ENCODE results near the gene VPS13D. TPM values are rescaled to one million over a fixed set of nuclear protein-coding genes. Genes with fewer than 3 reads are reported as not detected.
"Not testable (repeated sequence)": the region's sequence is repeated elsewhere in the genome, so short reads cannot be mapped to it uniquely, and the experiment has no call there.

VPS13D gene
- total and polyA plus RNA-seq, 2 experiments from 2014 or later, result 9.7 to 35.7 TPM

GRCh38 chr1:12468323-12468722, 238.5 kb downstream of the VPS13D start:
- no peaks in the 10 kb centered on the region for H3K9me3 ChIP-seq (ENCODE audit: low read depth)
- peaks cover 46% of the 10 kb centered on the region for H3K4me1 ChIP-seq (ENCODE audit: low read depth)
- no peaks in the 10 kb centered on the region for H3K36me3 ChIP-seq
- H3K4me3 ChIP-seq, result no peak overlapping the region
- no peak for DNase-seq (ENCODE audit: low read depth in 1 of 2, low spot score in 1 of 2)
- no peak for TF ChIP-seq CTCF (IDR thresholded peaks at IDR 0.05; ENCODE audit: low read depth, low read length)
- no peak overlapping the region for H3K27ac ChIP-seq
- H3K27me3 ChIP-seq, result no peaks in the 10 kb centered on the region

GRCh38 chr1:12469493-12469892, 239.7 kb downstream of the VPS13D start:
- Histone ChIP-seq H3K27me3 (no peaks in the 10 kb centered on the region), H3K9me3 (ENCODE audit: low read depth) (no peaks in the 10 kb centered on the region), H3K36me3 (no peaks in the 10 kb centered on the region), H3K4me1 (ENCODE audit: low read depth) (peaks cover 47% of the 10 kb centered on the region), H3K4me3 (no peak overlapping the region), H3K27ac (no peak overlapping the region)
- DNase-seq (ENCODE audit: low read depth in 1 of 2, low spot score in 1 of 2), result no peak
- no peak for TF ChIP-seq CTCF (IDR thresholded peaks at IDR 0.05; ENCODE audit: low read depth, low read length)

GRCh38 chr1:12469990-12470389, 240.2 kb downstream of the VPS13D start:
- Histone ChIP-seq H3K4me1 (ENCODE audit: low read depth) (peaks cover 43% of the 10 kb centered on the region), H3K4me3 (no peak overlapping the region), H3K36me3 (no peaks in the 10 kb centered on the region), H3K27ac (no peak overlapping the region), H3K27me3 (no peaks in the 10 kb centered on the region), H3K9me3 (ENCODE audit: low read depth) (no peaks in the 10 kb centered on the region)
- no peak for TF ChIP-seq CTCF (IDR thresholded peaks at IDR 0.05; ENCODE audit: low read depth, low read length)
- no peak for DNase-seq (ENCODE audit: low read depth in 1 of 2, low spot score in 1 of 2)

- not testable (repeated sequence) for H3K4me3 ChIP-seq; H3K27me3 ChIP-seq; H3K36me3 ChIP-seq; H3K27ac ChIP-seq; H3K9me3 ChIP-seq (ENCODE audit: low read depth); DNase-seq (ENCODE audit: low read depth in 1 of 2, low spot score in 1 of 2)
- peaks cover 43% of the 10 kb centered on the region for H3K4me1 ChIP-seq (ENCODE audit: low read depth)
These were observed 241.1 kb downstream of the VPS13D start for GRCh38 chr1:12470916-12471315.

GRCh38 chr1:12472156-12472797, 242.4 kb downstream of the VPS13D start:
- Histone ChIP-seq H3K36me3 (no peaks in the 10 kb centered on the region), H3K4me3 (no peak overlapping the region), H3K27me3 (no peaks in the 10 kb centered on the region), H3K9me3 (ENCODE audit: low read depth) (no peaks in the 10 kb centered on the region), H3K27ac (no peak overlapping the region), H3K4me1 (ENCODE audit: low read depth) (peaks cover 43% of the 10 kb centered on the region)
- TF ChIP-seq CTCF (IDR thresholded peaks at IDR 0.05; ENCODE audit: low read depth, low read length), result no peak
- DNase-seq (ENCODE audit: low read depth in 1 of 2, low spot score in 1 of 2), result no peak

GRCh38 chr1:12472798-12473551, 243.1 kb downstream of the VPS13D start:
- no peaks in the 10 kb centered on the region for H3K36me3 ChIP-seq
- H3K27me3 ChIP-seq, result no peaks in the 10 kb centered on the region
- peak overlapping the region; percentile 56 for H3K27ac ChIP-seq
- H3K4me3 ChIP-seq, result no peak overlapping the region
- peak in 1 of 2 donors; percentile 89 for DNase-seq (ENCODE audit: low read depth in 1 of 2, low spot score in 1 of 2)
- H3K4me1 ChIP-seq (ENCODE audit: low read depth), result peaks cover 50% of the 10 kb centered on the region
- H3K9me3 ChIP-seq (ENCODE audit: low read depth), result no peaks in the 10 kb centered on the region
- no peak for TF ChIP-seq CTCF (IDR thresholded peaks at IDR 0.05; ENCODE audit: low read depth, low read length)
